Measurements from ENCODE around the gene GJA9. TPM values are rescaled to one million over a fixed set of nuclear protein-coding genes. Genes with fewer than 3 reads are reported as not detected.

GJA9 gene
- total and polyA plus RNA-seq, 2 of the 8 experiments (the other 6 are each of a cell fraction or from before 2014, with no cell fraction given), result not detected

DNA sequence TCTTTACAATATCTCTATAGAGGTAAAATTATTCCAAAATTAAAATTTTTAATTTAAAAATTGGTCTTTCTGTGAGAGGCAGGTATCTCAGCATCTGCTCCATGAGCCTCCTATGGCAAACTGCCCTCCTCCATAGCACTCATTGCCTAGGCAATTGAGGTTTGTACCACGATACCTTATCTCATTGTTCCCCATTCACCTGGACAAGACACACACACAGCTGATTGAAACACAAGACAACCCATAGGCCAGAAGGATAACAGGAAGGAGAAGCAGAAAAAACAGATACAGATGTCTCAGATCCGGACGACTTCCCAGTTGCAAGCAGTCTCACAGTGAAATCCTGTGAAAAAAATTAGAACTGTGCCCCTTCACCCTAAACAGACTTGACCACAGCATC, 36.0 kb upstream of the GJA9 start (continued):
- TF ChIP-seq SAP30 (IDR thresholded peaks at IDR 0.05; ENCODE audit: insufficient read depth, insufficient replicate concordance, low read length) (no peak), CTCF (IDR thresholded peaks at IDR 0.05; ENCODE audit: control extremely low read depth in 1 of 3, insufficient read depth in 1 of 3, low read depth in 1 of 3, low read length in 3 of 3) (no peak), TBP (IDR thresholded peaks at IDR 0.05; ENCODE audit: low read depth, low read length) (no peak), PHF8 (conservative IDR thresholded peaks at IDR 0.05; ENCODE audit: low read depth, low read length) (no peak)
